Measurements from ENCODE around the gene EIPR1.

Gene EIPR1

GRCh38 chr2:3307901-3308300 lies 69.7 kb downstream of the EIPR1 start:
- Histone ChIP-seq H3K36me3 (ENCODE audit: low read depth) (no peaks in the 10 kb centered on the region), H3K27ac (ENCODE audit: poor library complexity, severe bottlenecking) (no peak overlapping the region), H3K9me3 (ENCODE audit: severe bottlenecking) (no peaks in the 10 kb centered on the region), H3K27me3 (ENCODE audit: insufficient read depth, poor library complexity, severe bottlenecking) (no peaks in the 10 kb centered on the region), H3K4me1 (ENCODE audit: insufficient read depth, poor library complexity, severe bottlenecking) (no peaks in the 10 kb centered on the region), H3K4me3 (ENCODE audit: severe bottlenecking) (no peak overlapping the region)
- ATAC-seq (ENCODE audit: low read depth) (no peak), DNase-seq (ENCODE audit: low spot score) (no peak)
- no peak for TF ChIP-seq CTCF (IDR thresholded peaks at IDR 0.05; ENCODE audit: poor library complexity, severe bottlenecking)

- no peak for DNase-seq (ENCODE audit: low spot score)
- no peak for ATAC-seq (ENCODE audit: low read depth)
- no peak for TF ChIP-seq CTCF (IDR thresholded peaks at IDR 0.05; ENCODE audit: poor library complexity, severe bottlenecking)
- Histone ChIP-seq H3K27ac (ENCODE audit: poor library complexity, severe bottlenecking) (no peak overlapping the region), H3K4me1 (ENCODE audit: insufficient read depth, poor library complexity, severe bottlenecking) (no peaks in the 10 kb centered on the region), H3K27me3 (ENCODE audit: insufficient read depth, poor library complexity, severe bottlenecking) (no peaks in the 10 kb centered on the region), H3K4me3 (ENCODE audit: severe bottlenecking) (no peak overlapping the region), H3K36me3 (ENCODE audit: low read depth) (no peaks in the 10 kb centered on the region), H3K9me3 (ENCODE audit: severe bottlenecking) (no peaks in the 10 kb centered on the region)
Observed at GRCh38 chr2:3307236-3307635, 70.4 kb downstream of the EIPR1 start.

GRCh38 chr2:3305952-3306351 lies 71.7 kb downstream of the EIPR1 start:
- H3K4me1 ChIP-seq (ENCODE audit: insufficient read depth, poor library complexity, severe bottlenecking): no peaks in the 10 kb centered on the region
- 0 out of 2 replicates have a peak, but pooled peaks cover 3% of the 10 kb centered on the region for H3K36me3 ChIP-seq (ENCODE audit: low read depth)
- DNase-seq (ENCODE audit: low spot score) (no peak), ATAC-seq (ENCODE audit: low read depth) (no peak)
- H3K27ac ChIP-seq (ENCODE audit: poor library complexity, severe bottlenecking): no peak overlapping the region
- no peak for TF ChIP-seq CTCF (IDR thresholded peaks at IDR 0.05; ENCODE audit: poor library complexity, severe bottlenecking)
- H3K9me3 ChIP-seq (ENCODE audit: severe bottlenecking): no peaks in the 10 kb centered on the region
- no peak overlapping the region for H3K4me3 ChIP-seq (ENCODE audit: severe bottlenecking)
- H3K27me3 ChIP-seq (ENCODE audit: insufficient read depth, poor library complexity, severe bottlenecking): no peaks in the 10 kb centered on the region

- Histone ChIP-seq H3K4me1 (ENCODE audit: insufficient read depth, poor library complexity, severe bottlenecking) (no peaks in the 10 kb centered on the region), H3K9me3 (ENCODE audit: severe bottlenecking) (no peaks in the 10 kb centered on the region), H3K27ac (ENCODE audit: poor library complexity, severe bottlenecking) (no peak overlapping the region), H3K27me3 (ENCODE audit: insufficient read depth, poor library complexity, severe bottlenecking) (no peaks in the 10 kb centered on the region), H3K36me3 (ENCODE audit: low read depth) (0 out of 2 replicates have a peak, but pooled peaks cover 3% of the 10 kb centered on the region), H3K4me3 (ENCODE audit: severe bottlenecking) (no peak overlapping the region)
- no peak for ATAC-seq (ENCODE audit: low read depth)
- no peak for TF ChIP-seq CTCF (IDR thresholded peaks at IDR 0.05; ENCODE audit: poor library complexity, severe bottlenecking)
- no peak for DNase-seq (ENCODE audit: low spot score)
Observed at GRCh38 chr2:3305431-3305830, 72.2 kb downstream of the EIPR1 start.

GRCh38 chr2:3303583-3304406 lies 73.8 kb downstream of the EIPR1 start:
- no peaks in the 10 kb centered on the region for H3K4me1 ChIP-seq (ENCODE audit: insufficient read depth, poor library complexity, severe bottlenecking)
- ATAC-seq (ENCODE audit: low read depth) (peak; percentile 98), DNase-seq (ENCODE audit: low spot score) (no peak)
- H3K9me3 ChIP-seq (ENCODE audit: severe bottlenecking): no peaks in the 10 kb centered on the region
- 0 out of 2 replicates have a peak, but pooled peaks cover 3% of the 10 kb centered on the region for H3K36me3 ChIP-seq (ENCODE audit: low read depth)
- no peak overlapping the region for H3K27ac ChIP-seq (ENCODE audit: poor library complexity, severe bottlenecking)
- TF ChIP-seq CTCF (IDR thresholded peaks at IDR 0.05; ENCODE audit: poor library complexity, severe bottlenecking): peak; percentile 92
- H3K27me3 ChIP-seq (ENCODE audit: insufficient read depth, poor library complexity, severe bottlenecking): no peaks in the 10 kb centered on the region
- H3K4me3 ChIP-seq (ENCODE audit: severe bottlenecking): no peak overlapping the region

Measured in RWPE2 (cell line).